Activated CD8-positive, alpha-beta memory T cell treated with anti-CD3 and anti-CD28 coated beads, Interleukin-2, amount 50 U/mL, for 24 hours (primary cell): ENCODE data around the gene RNPEPL1.
"Not testable (repeated sequence)": the region's sequence is repeated elsewhere in the genome, so short reads cannot be mapped to it uniquely, and the experiment has no call there.

Experiments used
- DNase-seq: peaks from one replicate; pipeline ENCODE4 v3.0.0-alpha.2; 2020; ENCODE audit errors: extremely low read depth

The RNPEPL1 gene

DNA sequence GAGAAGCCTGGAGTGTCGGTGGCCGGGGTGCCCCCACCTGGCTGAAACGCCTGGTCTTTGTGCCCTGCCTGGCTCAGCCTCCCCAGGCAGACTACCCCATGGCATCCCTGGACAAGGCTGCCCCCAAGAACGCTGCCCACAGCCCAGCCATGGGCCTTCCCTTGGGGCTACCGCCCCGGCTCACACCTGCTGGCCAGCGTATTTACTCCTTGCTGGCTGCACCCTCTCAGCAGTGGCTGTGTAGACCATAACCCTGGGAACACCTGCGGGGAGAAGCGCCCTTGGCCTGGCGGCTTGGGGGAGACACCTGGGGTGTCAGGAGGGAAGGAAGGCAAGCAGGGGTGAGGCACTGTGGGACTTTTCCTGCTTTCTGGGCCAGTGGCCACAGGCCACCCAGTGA lies 35.6 kb downstream of the RNPEPL1 start:
- DNase-seq: no peak

DNA sequence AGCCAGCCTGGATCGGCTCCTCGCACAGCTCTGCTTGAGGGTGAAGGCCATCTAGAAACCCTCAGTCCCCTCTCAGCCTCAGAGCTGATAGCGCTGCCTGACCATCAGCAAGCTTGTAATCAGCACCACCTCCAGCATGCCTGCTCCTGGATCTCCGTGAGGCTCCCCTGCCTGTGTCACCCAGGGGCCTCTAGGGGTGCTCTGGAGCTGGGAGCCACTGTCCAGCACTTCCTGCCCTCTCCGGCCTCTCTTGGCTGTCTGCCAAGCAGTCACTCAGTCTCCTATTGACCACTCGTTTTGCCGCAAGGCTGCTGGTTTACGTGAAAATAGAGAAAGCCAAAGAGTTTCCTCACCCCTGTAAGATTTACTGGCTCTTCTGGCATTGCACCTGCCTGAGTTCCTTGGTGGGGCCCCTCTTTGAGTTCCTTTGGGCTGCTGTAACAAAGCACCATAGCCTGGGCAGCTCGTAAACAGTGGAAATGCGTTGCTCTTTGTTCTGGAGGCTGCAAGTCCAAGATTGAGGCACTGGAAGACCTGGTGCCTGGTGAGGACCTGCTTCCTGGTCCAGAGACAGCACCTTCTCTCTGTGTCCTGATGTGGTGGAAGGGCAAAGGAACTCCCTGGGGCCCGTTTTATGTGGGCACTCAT lies 36.1 kb downstream of the RNPEPL1 start:
- DNase-seq: no peak

GRCh38 chr2:240604939-240605716 lies 36.8 kb downstream of the RNPEPL1 start:
- DNase-seq: no peak

DNA sequence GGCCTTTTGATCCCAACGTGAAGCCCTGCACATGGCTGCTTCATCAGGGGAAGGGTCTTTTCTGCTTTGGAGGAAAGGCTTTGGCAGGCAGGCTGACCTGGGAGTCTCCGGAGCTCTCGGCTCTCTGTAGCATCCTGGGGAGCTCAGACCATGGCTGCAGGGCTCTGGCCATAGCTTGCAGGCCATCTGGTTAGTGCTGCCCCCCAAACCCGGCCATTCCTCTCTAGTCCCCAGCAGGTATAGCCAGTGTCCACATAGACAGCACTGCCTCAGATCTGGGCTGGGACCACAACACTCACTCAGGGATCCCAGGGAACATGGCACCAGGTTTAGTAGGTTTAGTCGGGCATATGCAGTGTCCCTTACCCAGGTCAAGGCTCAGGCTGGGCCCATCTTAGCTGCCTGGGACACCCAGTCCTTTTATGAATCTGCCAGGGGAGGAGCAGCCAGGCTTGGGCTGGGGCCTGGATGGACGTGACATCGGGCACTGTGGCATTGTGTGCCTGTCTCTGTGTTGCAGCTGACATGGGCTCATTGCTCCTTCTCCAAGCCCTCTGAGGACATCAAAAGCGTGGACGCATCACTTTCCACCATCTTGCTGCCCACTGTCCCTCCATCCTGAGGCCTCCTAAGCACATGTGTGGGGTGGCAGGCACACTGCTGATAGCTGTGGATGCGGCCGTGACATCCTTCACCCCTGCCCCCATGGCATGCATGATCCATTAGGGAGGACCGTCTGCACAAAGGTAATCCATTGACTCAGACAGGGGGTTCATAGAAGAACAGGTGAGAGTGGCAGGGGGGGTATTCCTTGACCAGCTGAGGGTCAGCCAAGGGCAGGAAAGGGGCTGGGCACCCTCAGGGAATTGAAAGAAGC lies 37.8 kb downstream of the RNPEPL1 start:
- no peak for DNase-seq

DNA sequence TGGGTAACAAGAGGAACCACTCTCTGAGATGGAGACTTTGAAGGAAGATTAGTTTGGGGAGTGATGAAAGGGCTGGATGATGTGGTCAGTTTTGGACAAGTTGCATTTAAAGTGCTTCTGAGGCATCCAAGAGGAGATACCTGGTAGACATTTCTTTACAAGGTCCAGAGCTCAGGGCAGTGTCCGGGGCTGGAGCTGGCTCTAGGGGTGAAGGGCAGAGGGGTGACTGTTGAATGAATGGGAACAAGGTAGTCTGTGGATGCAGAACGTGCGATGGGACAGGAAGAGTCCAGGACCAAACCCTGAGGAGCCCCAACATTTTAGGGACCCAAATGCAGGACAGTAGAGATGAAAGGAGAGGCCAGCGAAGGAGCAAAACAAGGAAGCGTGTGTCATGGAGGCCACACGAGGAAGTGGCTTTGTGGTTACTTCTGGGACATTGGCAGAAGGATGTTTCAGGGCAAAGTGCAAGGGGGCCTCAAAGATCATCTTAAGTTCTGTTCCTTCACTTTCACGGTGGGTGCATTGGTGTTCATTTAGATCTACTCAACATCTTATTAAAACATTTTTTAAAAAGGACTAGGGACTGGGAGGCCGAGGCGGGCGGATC lies 43.4 kb downstream of the RNPEPL1 start:
- DNase-seq: no peak

GRCh38 chr2:240613781-240614180 lies 45.5 kb downstream of the RNPEPL1 start:
- no peak for DNase-seq

DNA sequence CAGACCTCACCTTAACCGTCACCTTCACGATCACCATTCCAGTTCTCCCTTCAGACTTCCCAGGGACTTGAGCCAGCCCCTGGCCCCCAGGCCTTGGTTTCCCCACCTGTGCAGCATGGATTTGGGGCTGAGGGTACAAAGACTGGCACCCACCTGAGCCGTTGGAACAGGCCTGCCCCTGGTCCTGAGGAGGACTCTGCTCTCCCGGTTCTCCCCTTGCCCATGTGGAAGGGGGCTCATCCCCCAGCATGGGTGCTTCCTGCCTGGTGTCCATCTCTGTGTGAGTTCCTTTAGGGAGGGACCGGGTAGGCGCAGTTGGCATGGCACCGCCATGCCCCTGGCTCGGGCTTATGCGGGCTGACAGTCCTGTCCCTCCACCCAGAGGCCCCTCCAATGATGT lies 46.1 kb downstream of the RNPEPL1 start:
- DNase-seq: no peak

DNA sequence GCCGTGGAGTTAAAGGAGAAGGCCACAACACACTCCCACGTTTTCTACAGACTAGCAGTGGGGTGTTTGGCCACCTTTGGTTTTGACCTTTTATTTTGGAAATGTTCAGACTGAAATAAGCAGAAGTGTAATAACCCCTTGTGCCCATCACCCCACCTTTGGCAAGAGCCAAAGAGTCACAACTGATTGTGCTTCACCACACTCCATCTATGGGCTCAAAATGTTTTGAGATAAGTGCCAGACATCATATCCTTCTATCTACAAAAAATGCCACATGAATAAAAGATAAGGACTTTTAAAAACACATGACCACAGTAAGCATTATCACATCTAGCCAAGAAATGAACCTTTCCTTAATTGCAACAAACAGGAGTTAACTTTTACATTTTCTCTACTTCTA lies 47.1 kb downstream of the RNPEPL1 start:
- DNase-seq: no peak

GRCh38 chr2:240615820-240616547 lies 47.7 kb downstream of the RNPEPL1 start:
- no peak for DNase-seq

GRCh38 chr2:240616860-240617666 lies 48.8 kb downstream of the RNPEPL1 start:
- DNase-seq: not testable (repeated sequence)

DNA sequence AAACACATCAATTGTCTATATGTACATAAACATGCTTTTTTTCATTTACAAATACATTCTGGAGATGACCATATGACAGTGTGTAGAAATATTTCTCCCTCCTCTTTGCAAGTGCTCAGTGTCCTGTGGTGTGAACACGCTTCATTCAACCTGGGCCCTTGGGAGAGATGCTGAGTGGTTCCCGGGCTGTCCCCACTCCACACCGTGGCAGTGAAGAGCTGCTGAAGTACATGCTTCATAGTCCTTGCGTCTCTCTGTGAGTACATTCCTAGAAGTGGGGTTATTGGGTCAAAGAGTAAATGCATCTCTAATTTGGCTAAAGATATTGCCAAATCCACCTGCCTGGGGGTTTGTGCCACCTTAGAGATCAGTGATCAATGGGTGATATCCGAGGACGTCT lies 50.5 kb downstream of the RNPEPL1 start:
- DNase-seq: no peak

DNA sequence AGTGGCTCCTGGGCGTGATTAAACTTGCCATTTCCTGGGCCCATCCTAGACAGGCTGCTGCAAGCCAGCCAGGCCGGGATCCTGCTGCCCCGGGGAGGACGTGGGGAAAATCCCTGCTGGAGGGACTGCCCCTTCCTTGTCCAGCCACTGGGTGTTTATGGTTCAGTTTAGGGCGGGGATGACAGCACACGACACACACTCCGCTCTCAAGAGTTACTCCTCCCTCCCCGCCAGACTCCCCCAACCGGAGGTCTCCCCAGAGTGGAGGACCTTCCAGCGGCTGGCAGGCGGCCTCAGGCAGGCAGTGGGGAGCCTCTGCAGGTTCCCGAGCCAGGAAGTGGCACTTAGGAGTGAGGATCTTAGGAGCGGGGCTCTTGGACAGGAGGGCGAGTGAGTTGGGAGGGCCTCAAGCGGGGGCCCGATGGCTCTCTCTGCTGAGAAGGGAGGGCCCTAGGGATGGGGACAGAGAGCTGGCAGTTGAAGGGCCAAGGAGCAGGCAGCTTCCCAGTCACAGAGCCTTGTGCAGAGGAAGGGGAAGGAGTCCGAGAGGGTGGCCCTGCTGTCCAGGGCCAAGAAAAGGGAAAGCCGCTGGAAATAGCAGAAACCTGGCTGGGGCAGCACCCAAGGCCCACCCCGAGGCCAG lies 51.3 kb downstream of the RNPEPL1 start:
- no peak for DNase-seq

DNA sequence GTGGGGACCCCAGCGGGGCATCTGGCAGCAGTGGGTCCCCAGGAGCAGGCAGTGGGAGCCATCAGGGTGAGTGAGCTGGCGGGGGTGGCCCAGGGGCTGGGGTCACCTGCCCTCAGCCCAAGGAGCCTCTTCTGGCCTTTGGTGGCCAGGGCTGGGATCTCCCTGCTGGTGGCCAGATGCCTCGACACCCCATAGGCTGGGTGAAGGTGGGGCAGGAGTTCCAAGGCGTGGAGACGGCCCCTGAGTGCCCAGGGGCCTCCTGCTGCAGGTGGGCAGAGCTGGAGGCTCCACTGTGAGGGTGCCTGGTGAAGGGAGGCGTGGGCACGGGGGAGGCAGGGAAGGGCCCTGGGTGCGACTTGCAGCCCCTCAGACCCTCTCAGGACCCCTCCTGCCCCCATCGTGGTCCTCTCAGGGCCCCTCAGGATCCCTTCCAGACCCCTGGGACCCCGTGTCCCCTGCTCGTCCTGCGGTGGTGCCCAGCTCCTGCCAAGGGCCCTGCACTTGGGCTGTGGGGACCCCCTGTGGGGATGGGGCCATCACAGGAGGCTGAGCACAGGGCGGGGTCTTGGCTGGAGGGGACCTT lies 52.0 kb downstream of the RNPEPL1 start:
- no peak for DNase-seq

- DNase-seq: no peak
Measured at GRCh38 chr2:240620859-240621258, 52.6 kb downstream of the RNPEPL1 start.

GRCh38 chr2:240622060-240622411 lies 53.8 kb downstream of the RNPEPL1 start:
- DNase-seq: no peak

GRCh38 chr2:240622531-240623235 lies 54.4 kb downstream of the RNPEPL1 start:
- DNase-seq: no peak

- no peak for DNase-seq
Measured at GRCh38 chr2:240623531-240624010, 55.3 kb downstream of the RNPEPL1 start.

- no peak for DNase-seq
Measured at GRCh38 chr2:240624011-240624949, 56.0 kb downstream of the RNPEPL1 start.
